Spleen (tissue), 11 donors: ENCODE data around the gene HSPE1. TPM values are rescaled to one million over a fixed set of nuclear protein-coding genes. Genes with fewer than 3 reads are reported as not detected.

Source experiments
- DNase-seq: peaks from one replicate; pipeline ENCODE4 v3.0.0-alpha.2; 2020
- H3K27ac ChIP-seq, 8 donors: fragments of 200-600 bp; sonication (generic) in 7 of 8; 1 replicate in 4 of 8; 2 replicates in 4 of 8; pipeline versions ENCODE4 v1.5.0 to v1.8.0; 2016 to 2021; ENCODE audit warnings: inconsistent platforms in 4 of 8, mild to moderate bottlenecking in 4 of 8, moderate library complexity in 1 of 8
- H3K27me3 ChIP-seq, 7 donors: fragments of 200-600 bp; sonication (generic) in 6 of 7; replicated peaks in 1 of 7; 1 replicate in 4 of 7; 2 replicates in 3 of 7; pipeline versions ENCODE4 v1.5.0 to v1.8.0; 2016 to 2021; ENCODE audit warnings: inconsistent platforms in 3 of 7, mild to moderate bottlenecking in 1 of 7
- H3K36me3 ChIP-seq, 6 donors: fragments of 200-600 bp; sonication (generic) in 5 of 6; 1 replicate in 4 of 6; 2 replicates in 2 of 6; pipeline versions ENCODE4 v1.5.0 to v1.8.0; 2016 to 2021; ENCODE audit warnings: inconsistent platforms in 2 of 6
- H3K4me1 ChIP-seq, 6 donors: fragments of 200-600 bp; sonication (generic) in 5 of 6; 1 replicate in 3 of 6; 2 replicates in 3 of 6; pipeline versions ENCODE4 v1.5.0 to v1.8.0; 2016 to 2021; ENCODE audit warnings: inconsistent platforms in 3 of 6
- H3K4me3 ChIP-seq, 8 donors: fragments of 200-600 bp; sonication (generic) in 7 of 8; 1 replicate in 4 of 8; 2 replicates in 4 of 8; pipeline versions ENCODE4 v1.5.0 to v1.8.0; 2016 to 2021; ENCODE audit warnings: inconsistent platforms in 4 of 8, mild to moderate bottlenecking in 4 of 8, moderate library complexity in 2 of 8
- H3K9me3 ChIP-seq, 8 donors: fragments of 200-600 bp; sonication (generic) in 7 of 8; 1 replicate in 4 of 8; 2 replicates in 4 of 8; pipeline versions ENCODE4 v1.5.0 to v1.8.0; 2016 to 2021; ENCODE audit warnings: inconsistent platforms in 4 of 8
- CTCF ChIP-seq, 11 experiments: fragments of 200-600 bp in 7 of 11; fragments of 450-650 bp in 4 of 11; sonication (generic) in 4 of 11; IDR thresholded peaks in 8 of 11; conservative IDR thresholded peaks in 3 of 11; 1 replicate in 7 of 11; 2 replicates in 4 of 11; pipeline versions ENCODE4 v1.4.0 to v1.8.0; 2016 to 2021; ENCODE audit warnings: antibody characterized with exemption in 11 of 11, inconsistent platforms in 4 of 11, mild to moderate bottlenecking in 1 of 11
- POLR2A ChIP-seq, 3 donors: fragments of 450-650 bp; IDR thresholded peaks; one replicate each; pipeline ENCODE4 v1.5.1; 2017; ENCODE audit warnings: antibody characterized with exemption in 3 of 3, mild to moderate bottlenecking in 1 of 3
- POLR2AphosphoS5 ChIP-seq, 3 donors: sonication (generic); formaldehyde crosslinking; IDR thresholded peaks; one replicate each; pipeline ENCODE4 v1.5.1; 2017; ENCODE audit warnings: antibody characterized with exemption in 3 of 3
- WGBS, 5 donors: extraction: QIAGEN DNeasy Blood & Tissue Kit in 3 of 5; methylation state at CpG; one replicate each; pipeline versions ENCODE4 v1.1.5 to v1.1.7; 2013 to 2018; 5-methylcytosine and 5-hydroxymethylcytosine counted together
- intact Hi-C: fragments of 100-400 bp; cut with DNase I; formaldehyde crosslinking; loops from one replicate; pipeline ENCODE4 v1.15.0; 2023; ENCODE audit warnings: low total_unique reads
- polyA plus RNA-seq, 3 donors: library from polyadenylated mRNA; stranded (reverse); fragments of 200-250 nt; gene quantifications; one replicate each; pipeline ENCODE4 v1.2.1, GENCODE V29; 2013
- total RNA-seq, 7 donors: library from RNA; depleted of rRNA in 3 of 7; stranded (reverse); fragments of >200 nt in 3 of 7; fragmentation: NEBNext Ultra II Directional in 4 of 7; extraction: Animal tissue kit (Norgen Biotek cat#: 25700) in 4 of 7; gene quantifications; one replicate each; pipeline versions ENCODE4 v1.1.0 to v1.2.1, GENCODE V29; 2016 to 2021
- donor health status: healthy with polysubstance abuse.
- donor health status: DM: no; HTN: no; CAD: no; lungs with moderate emphysema.
- donor health status: DM: no; HTN: no; CAD: no.
- donor health status: Bipolar disorder and iron deficiency.
- donor health status: healthy.
- donor health status: DM: no; HTN: no; CAD: no.
- donor health status: DM: yes; HTN: yes; CAD: no.

The HSPE1 gene
- total and polyA plus RNA-seq, 10 donors = 38.1 to 138 (median 66.2) TPM

- TF ChIP-seq POLR2A (IDR thresholded peaks at IDR 0.05) (peak; percentile 57 to 81 (median 75)), POLR2AphosphoS5 (IDR thresholded peaks at IDR 0.05) (peak; percentile 97 to 99 (median 98)), CTCF (IDR thresholded peaks at IDR 0.05 in 8 of 11, conservative IDR thresholded peaks at IDR 0.05 in 3 of 11) (peak in 7 of 11 experiments; percentile 20 to 70 (median 60))
- Histone ChIP-seq H3K9me3 (no peaks in the 10 kb centered on the region), H3K36me3 (peaks cover 0 to 11% (median 0%) of the 10 kb centered on the region in 6 donors), H3K27me3 (no peaks in the 10 kb centered on the region), H3K4me3 (peak within 1 kb of the TSS; percentile 55 to 89 (median 74)), H3K27ac (peak within 1 kb of the TSS; percentile 95 to 99 (median 98)), H3K4me1 (peaks cover 14 to 52% (median 46%) of the 10 kb centered on the region in 6 donors)
- intact Hi-C loops = loop anchor here (10.0 kb wide), 1 partner anchor 61 kb away; the partner anchor contains the start of gene MOB4
- WGBS, 5 donors = 0 to 1% (median 0%) methylated on average over 35 to 70 of the region's 70 CpGs
- peak; percentile 100 for DNase-seq
Measured at GRCh38 chr2:197453123-197453913, 46.9 kb upstream of the HSPE1 start, which contains the start of gene COQ10B. Gene COQ10B (plus strand): TSS chr2:197453552. CDS start chr2:197453561, 9 bp downstream.

GRCh38 chr2:197453914-197454398 lies 46.2 kb upstream of the HSPE1 start:
- peak overlapping the region; percentile 95 to 99 (median 98) for H3K27ac ChIP-seq
- 0 to 1% (median 1%) methylated on average over 11 of the region's 11 CpGs for WGBS, 5 donors
- intact Hi-C loops = loop anchor here (10.0 kb wide), 1 partner anchor 61 kb away; the partner anchor contains the start of gene MOB4
- peaks cover 0 to 17% (median 0%) of the 10 kb centered on the region in 6 donors for H3K36me3 ChIP-seq
- H3K4me3 ChIP-seq = peak overlapping the region; percentile 55 to 89 (median 74)
- TF ChIP-seq POLR2A (IDR thresholded peaks at IDR 0.05) = peak in 1 of 3 donors; percentile 18
- TF ChIP-seq POLR2AphosphoS5 (IDR thresholded peaks at IDR 0.05) = no peak
- H3K4me1 ChIP-seq = peaks cover 14 to 58% (median 52%) of the 10 kb centered on the region in 6 donors
- H3K9me3 ChIP-seq = no peaks in the 10 kb centered on the region
- DNase-seq = no peak
- H3K27me3 ChIP-seq = no peaks in the 10 kb centered on the region

GRCh38 chr2:197454923-197455322 lies 45.3 kb upstream of the HSPE1 start:
- Histone ChIP-seq H3K36me3 (peaks cover 0 to 27% (median 6%) of the 10 kb centered on the region in 6 donors), H3K4me1 (peaks cover 18 to 68% (median 60%) of the 10 kb centered on the region in 6 donors), H3K27me3 (no peaks in the 10 kb centered on the region), H3K4me3 (peak overlapping the region in 6 of 8 donors; percentile 63 to 89 (median 74)), H3K27ac (peak overlapping the region in 4 of 8 donors; percentile 98 to 99 (median 99)), H3K9me3 (no peaks in the 10 kb centered on the region)
- no peak for DNase-seq
- WGBS, 5 donors = 83 to 94% (median 87%) methylated on average over 2 of the region's 2 CpGs
- intact Hi-C loops = loop anchor here (10.0 kb wide), 1 partner anchor 60 kb away; the partner anchor contains the start of gene MOB4
- no peak for TF ChIP-seq POLR2AphosphoS5 (IDR thresholded peaks at IDR 0.05)
- TF ChIP-seq POLR2A (IDR thresholded peaks at IDR 0.05) = no peak
- TF ChIP-seq CTCF (IDR thresholded peaks at IDR 0.05 in 8 of 11, conservative IDR thresholded peaks at IDR 0.05 in 3 of 11) = no peak

GRCh38 chr2:197455428-197455827 lies 44.8 kb upstream of the HSPE1 start:
- Histone ChIP-seq H3K36me3 (peaks cover 0 to 32% (median 11%) of the 10 kb centered on the region in 6 donors), H3K9me3 (no peaks in the 10 kb centered on the region), H3K4me3 (peak overlapping the region in 1 of 8 donors; percentile 72), H3K27me3 (no peaks in the 10 kb centered on the region), H3K27ac (peak overlapping the region in 1 of 8 donors; percentile 99), H3K4me1 (peaks cover 18 to 70% (median 61%) of the 10 kb centered on the region in 6 donors)
- WGBS, 5 donors = 90 to 100% (median 100%) methylated on average over 1 of the region's 1 CpG
- intact Hi-C loops = loop anchor here (10.0 kb wide), 1 partner anchor 59 kb away; the partner anchor contains the start of gene MOB4
- no peak for DNase-seq
- TF ChIP-seq POLR2A (IDR thresholded peaks at IDR 0.05) (no peak), POLR2AphosphoS5 (IDR thresholded peaks at IDR 0.05) (no peak), CTCF (IDR thresholded peaks at IDR 0.05 in 8 of 11, conservative IDR thresholded peaks at IDR 0.05 in 3 of 11) (no peak)
